ENCODE results near the gene DTNB.

Gene DTNB

DNA sequence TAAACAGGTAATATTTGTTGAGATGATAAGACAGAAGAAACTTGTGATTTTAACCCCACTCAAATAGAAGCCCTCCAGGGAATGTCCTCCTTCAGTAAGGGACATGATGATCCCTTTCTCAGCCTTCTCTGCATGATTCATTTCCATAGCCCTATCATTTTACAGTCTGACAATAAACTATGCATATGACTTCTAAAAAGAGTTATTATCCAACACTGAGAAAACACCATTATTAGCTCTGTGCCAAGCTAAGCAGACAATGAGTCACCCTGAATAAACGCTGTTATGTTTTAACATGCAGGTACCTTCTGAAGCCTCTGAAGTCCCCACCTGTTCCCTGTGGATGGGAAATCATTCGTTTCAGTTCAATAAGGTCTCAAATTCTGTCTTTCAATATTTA lies 54.7 kb downstream of the DTNB start (continued):
- TF ChIP-seq, protein P1, sequence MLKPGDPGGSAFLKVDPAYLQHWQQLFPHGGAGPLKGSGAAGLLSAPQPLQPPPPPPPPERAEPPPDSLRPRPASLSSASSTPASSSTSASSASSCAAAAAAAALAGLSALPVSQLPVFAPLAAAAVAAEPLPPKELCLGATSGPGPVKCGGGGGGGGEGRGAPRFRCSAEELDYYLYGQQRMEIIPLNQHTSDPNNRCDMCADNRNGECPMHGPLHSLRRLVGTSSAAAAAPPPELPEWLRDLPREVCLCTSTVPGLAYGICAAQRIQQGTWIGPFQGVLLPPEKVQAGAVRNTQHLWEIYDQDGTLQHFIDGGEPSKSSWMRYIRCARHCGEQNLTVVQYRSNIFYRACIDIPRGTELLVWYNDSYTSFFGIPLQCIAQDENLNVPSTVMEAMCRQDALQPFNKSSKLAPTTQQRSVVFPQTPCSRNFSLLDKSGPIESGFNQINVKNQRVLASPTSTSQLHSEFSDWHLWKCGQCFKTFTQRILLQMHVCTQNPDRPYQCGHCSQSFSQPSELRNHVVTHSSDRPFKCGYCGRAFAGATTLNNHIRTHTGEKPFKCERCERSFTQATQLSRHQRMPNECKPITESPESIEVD (tag by site-specific recombination; IDR thresholded peaks at IDR 0.05): peak; percentile 89
- TF ChIP-seq ZNF10 (tag by site-specific recombination; IDR thresholded peaks at IDR 0.05) (peak; percentile 46; the same call in 1 of the 2 replicates), ZBTB17 (tag by site-specific recombination; IDR thresholded peaks at IDR 0.05) (peak; percentile 74), ZNF629 (tag by site-specific recombination; IDR thresholded peaks at IDR 0.05) (peak; percentile 81), IKZF3 (tag by site-specific recombination; IDR thresholded peaks at IDR 0.05) (peak; percentile 63; the same call in 1 of the 2 replicates), ZNF324 (tag by site-specific recombination; IDR thresholded peaks at IDR 0.05) (peak; percentile 43; the same call in 1 of the 2 replicates), ZNF433 (tag by site-specific recombination; IDR thresholded peaks at IDR 0.05; ENCODE audit: low read depth) (no peak), ZBTB7A (tag by site-specific recombination; IDR thresholded peaks at IDR 0.05; ENCODE audit: low read depth) (no peak), ZNF843 (tag by site-specific recombination; IDR thresholded peaks at IDR 0.05) (peak; percentile 84)
- TF ChIP-seq, protein P2, sequence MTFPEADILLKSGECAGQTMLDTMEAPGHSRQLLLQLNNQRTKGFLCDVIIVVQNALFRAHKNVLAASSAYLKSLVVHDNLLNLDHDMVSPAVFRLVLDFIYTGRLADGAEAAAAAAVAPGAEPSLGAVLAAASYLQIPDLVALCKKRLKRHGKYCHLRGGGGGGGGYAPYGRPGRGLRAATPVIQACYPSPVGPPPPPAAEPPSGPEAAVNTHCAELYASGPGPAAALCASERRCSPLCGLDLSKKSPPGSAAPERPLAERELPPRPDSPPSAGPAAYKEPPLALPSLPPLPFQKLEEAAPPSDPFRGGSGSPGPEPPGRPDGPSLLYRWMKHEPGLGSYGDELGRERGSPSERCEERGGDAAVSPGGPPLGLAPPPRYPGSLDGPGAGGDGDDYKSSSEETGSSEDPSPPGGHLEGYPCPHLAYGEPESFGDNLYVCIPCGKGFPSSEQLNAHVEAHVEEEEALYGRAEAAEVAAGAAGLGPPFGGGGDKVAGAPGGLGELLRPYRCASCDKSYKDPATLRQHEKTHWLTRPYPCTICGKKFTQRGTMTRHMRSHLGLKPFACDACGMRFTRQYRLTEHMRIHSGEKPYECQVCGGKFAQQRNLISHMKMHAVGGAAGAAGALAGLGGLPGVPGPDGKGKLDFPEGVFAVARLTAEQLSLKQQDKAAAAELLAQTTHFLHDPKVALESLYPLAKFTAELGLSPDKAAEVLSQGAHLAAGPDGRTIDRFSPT (tag by site-specific recombination; IDR thresholded peaks at IDR 0.05): no peak; the same call in none of the 2 replicates
- TF ChIP-seq, protein P3, sequence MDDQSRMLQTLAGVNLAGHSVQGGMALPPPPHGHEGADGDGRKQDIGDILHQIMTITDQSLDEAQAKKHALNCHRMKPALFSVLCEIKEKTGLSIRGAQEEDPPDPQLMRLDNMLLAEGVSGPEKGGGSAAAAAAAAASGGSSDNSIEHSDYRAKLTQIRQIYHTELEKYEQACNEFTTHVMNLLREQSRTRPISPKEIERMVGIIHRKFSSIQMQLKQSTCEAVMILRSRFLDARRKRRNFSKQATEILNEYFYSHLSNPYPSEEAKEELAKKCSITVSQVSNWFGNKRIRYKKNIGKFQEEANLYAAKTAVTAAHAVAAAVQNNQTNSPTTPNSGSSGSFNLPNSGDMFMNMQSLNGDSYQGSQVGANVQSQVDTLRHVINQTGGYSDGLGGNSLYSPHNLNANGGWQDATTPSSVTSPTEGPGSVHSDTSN (CRISPR knock-in tag; IDR thresholded peaks at IDR 0.05): no peak
- TF ChIP-seq, protein P4, sequence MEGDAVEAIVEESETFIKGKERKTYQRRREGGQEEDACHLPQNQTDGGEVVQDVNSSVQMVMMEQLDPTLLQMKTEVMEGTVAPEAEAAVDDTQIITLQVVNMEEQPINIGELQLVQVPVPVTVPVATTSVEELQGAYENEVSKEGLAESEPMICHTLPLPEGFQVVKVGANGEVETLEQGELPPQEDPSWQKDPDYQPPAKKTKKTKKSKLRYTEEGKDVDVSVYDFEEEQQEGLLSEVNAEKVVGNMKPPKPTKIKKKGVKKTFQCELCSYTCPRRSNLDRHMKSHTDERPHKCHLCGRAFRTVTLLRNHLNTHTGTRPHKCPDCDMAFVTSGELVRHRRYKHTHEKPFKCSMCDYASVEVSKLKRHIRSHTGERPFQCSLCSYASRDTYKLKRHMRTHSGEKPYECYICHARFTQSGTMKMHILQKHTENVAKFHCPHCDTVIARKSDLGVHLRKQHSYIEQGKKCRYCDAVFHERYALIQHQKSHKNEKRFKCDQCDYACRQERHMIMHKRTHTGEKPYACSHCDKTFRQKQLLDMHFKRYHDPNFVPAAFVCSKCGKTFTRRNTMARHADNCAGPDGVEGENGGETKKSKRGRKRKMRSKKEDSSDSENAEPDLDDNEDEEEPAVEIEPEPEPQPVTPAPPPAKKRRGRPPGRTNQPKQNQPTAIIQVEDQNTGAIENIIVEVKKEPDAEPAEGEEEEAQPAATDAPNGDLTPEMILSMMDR (tag by site-specific recombination; IDR thresholded peaks at IDR 0.05): no peak

DNA sequence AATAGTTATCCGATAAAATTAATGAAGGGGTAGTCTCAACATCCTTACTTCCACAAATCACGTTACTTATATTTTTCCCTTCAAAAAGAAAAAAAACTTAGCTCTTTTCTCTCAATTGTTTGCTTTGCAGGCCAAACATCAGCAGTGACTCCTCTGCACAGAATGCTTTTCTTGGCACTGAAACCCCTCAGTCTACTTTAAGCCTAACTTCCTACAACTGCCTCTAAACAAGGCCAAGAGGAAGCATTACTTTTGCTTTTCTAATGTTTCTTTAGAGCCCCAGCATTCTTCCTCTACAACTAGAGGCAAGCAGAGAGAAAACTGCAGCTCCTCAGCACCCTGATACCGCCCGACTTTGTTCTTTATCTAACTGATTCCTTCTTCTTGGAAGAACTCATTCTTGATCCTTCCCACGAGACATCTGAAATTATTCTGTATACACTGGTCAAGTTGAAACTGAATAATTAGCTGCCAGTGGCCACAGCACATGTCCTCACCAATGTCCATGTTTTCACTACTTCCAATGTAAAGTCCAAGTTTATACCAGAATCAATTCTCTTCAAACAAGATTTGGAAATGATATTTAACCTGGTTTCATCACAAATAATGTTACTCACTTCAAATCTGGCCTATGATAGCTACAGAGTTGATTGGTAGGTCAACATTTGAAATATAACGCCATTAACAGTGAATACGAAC lies 55.3 kb downstream of the DTNB start:
- TF ChIP-seq ZNF514 (tag by site-specific recombination; IDR thresholded peaks at IDR 0.05) (no peak), ZNF530 (tag by site-specific recombination; IDR thresholded peaks at IDR 0.05; ENCODE audit: low read depth) (no peak)
- TF ChIP-seq, protein P5, sequence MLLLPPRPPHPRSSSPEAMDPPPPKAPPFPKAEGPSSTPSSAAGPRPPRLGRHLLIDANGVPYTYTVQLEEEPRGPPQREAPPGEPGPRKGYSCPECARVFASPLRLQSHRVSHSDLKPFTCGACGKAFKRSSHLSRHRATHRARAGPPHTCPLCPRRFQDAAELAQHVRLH (tag by site-specific recombination; IDR thresholded peaks at IDR 0.05): no peak
- TF ChIP-seq, protein P6, sequence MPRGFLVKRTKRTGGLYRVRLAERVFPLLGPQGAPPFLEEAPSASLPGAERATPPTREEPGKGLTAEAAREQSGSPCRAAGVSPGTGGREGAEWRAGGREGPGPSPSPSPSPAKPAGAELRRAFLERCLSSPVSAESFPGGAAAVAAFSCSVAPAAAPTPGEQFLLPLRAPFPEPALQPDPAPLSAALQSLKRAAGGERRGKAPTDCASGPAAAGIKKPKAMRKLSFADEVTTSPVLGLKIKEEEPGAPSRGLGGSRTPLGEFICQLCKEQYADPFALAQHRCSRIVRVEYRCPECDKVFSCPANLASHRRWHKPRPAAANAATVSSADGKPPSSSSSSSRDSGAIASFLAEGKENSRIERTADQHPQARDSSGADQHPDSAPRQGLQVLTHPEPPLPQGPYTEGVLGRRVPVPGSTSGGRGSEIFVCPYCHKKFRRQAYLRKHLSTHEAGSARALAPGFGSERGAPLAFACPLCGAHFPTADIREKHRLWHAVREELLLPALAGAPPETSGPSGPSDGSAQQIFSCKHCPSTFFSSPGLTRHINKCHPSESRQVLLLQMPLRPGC (tag by site-specific recombination; IDR thresholded peaks at IDR 0.05): no peak
- POLR2A ChIA-PET: no interaction called here
- H3K4me1 ChIP-seq (ENCODE audit: control insufficient read depth, insufficient read depth, low read length): peaks cover 26% of the 10 kb centered on the region
- CTCF ChIA-PET: interaction anchor here (0.6 to 4.0 kb wide), 6 partner anchors 10 to 470 kb away, joined by 3 to 33 read pairs (median 4); no protein-coding TSS in a partner anchor
- H3K4me3 ChIP-seq (ENCODE audit: low read depth, low read length): no peak overlapping the region
- H3K36me3 ChIP-seq (ENCODE audit: control insufficient read depth in 2 of 2, insufficient read depth in 1 of 2, low read length in 2 of 2): no peaks in the 10 kb centered on the region
- H3K27ac ChIP-seq (ENCODE audit: extremely low read depth, low read depth, low read length): peak overlapping the region; percentile 50
- no peaks in the 10 kb centered on the region for H3K9me3 ChIP-seq (ENCODE audit: control insufficient read depth, insufficient read depth, low read depth, low read length)
